Osteocyte (in vitro differentiated cells): ENCODE measurements around the gene NTN3. TPM values are rescaled to one million over a fixed set of nuclear protein-coding genes. Genes with fewer than 3 reads are reported as not detected.

ENCODE experiments used
- DNase-seq: peaks from one replicate; pipeline ENCODE4 v3.0.0; 2021; ENCODE audit warnings: mixed read lengths; ENCODE audit not compliant: unreplicated experiment; ENCODE audit errors: extremely low spot score
- H3K27ac Mint-ChIP-seq: one replicate; pipeline ENCODE4 v1.8.0; 2021; ENCODE audit warnings: mild to moderate bottlenecking, mixed read lengths; ENCODE audit not compliant: unreplicated experiment
- H3K27me3 Mint-ChIP-seq: one replicate; pipeline ENCODE4 v1.8.0; 2021; ENCODE audit warnings: mixed read lengths; ENCODE audit not compliant: unreplicated experiment
- H3K36me3 Mint-ChIP-seq: one replicate; pipeline ENCODE4 v1.8.0; 2021; ENCODE audit warnings: mixed read lengths; ENCODE audit not compliant: unreplicated experiment
- H3K4me1 Mint-ChIP-seq: one replicate; pipeline ENCODE4 v1.8.0; 2021; ENCODE audit warnings: mixed read lengths; ENCODE audit not compliant: unreplicated experiment
- H3K4me3 Mint-ChIP-seq: one replicate; pipeline ENCODE4 v1.8.0; 2021; ENCODE audit warnings: mild to moderate bottlenecking, moderate library complexity, mixed read lengths; ENCODE audit not compliant: unreplicated experiment
- H3K9me3 Mint-ChIP-seq: one replicate; pipeline ENCODE4 v1.8.0; 2021; ENCODE audit warnings: mixed read lengths; ENCODE audit not compliant: unreplicated experiment
- CTCF ChIP-seq: fragments of 200-600 bp; sonication (generic); IDR thresholded peaks from 2 replicates; pipeline ENCODE4 v1.5.0; 2021; ENCODE audit warnings: antibody characterized with exemption, mild to moderate bottlenecking, moderate library complexity
- total RNA-seq: library from RNA; stranded (reverse); gene quantifications from 2 replicates; pipeline ENCODE4 v1.2.1, GENCODE V29; 2021

Gene NTN3
- total RNA-seq, 1 donor from 2014 or later, result 1.4 TPM

- no peaks in the 10 kb centered on the region for H3K27me3 Mint-ChIP-seq
- no peak for TF ChIP-seq CTCF
- H3K36me3 Mint-ChIP-seq, result peaks cover 16% of the 10 kb centered on the region
- H3K27ac Mint-ChIP-seq, result no peak overlapping the region
- DNase-seq, result no peak
- H3K4me1 Mint-ChIP-seq, result no peaks in the 10 kb centered on the region
- no peaks in the 10 kb centered on the region for H3K9me3 Mint-ChIP-seq
- no peak overlapping the region for H3K4me3 Mint-ChIP-seq
Observed at GRCh38 chr16:2443555-2443954, 27.5 kb upstream of the NTN3 start.

- Mint-ChIP-seq H3K4me1 (no peaks in the 10 kb centered on the region), H3K9me3 (no peaks in the 10 kb centered on the region), H3K27me3 (no peaks in the 10 kb centered on the region), H3K36me3 (peaks cover 17% of the 10 kb centered on the region), H3K4me3 (no peak overlapping the region), H3K27ac (no peak overlapping the region)
- no peak for TF ChIP-seq CTCF
- DNase-seq, result no peak
Observed at GRCh38 chr16:2447920-2448583, 23.0 kb upstream of the NTN3 start.

- TF ChIP-seq CTCF, result no peak
- no peak for DNase-seq
- Mint-ChIP-seq H3K27ac (no peak overlapping the region), H3K27me3 (no peaks in the 10 kb centered on the region), H3K4me3 (no peak overlapping the region), H3K4me1 (no peaks in the 10 kb centered on the region), H3K36me3 (peaks cover 22% of the 10 kb centered on the region), H3K9me3 (no peaks in the 10 kb centered on the region)
Observed at GRCh38 chr16:2449118-2449517, 22.0 kb upstream of the NTN3 start.

- no peaks in the 10 kb centered on the region for H3K27me3 Mint-ChIP-seq
- H3K4me3 Mint-ChIP-seq, result no peak overlapping the region
- no peak overlapping the region for H3K27ac Mint-ChIP-seq
- H3K36me3 Mint-ChIP-seq, result peaks cover 18% of the 10 kb centered on the region
- no peak for DNase-seq
- no peaks in the 10 kb centered on the region for H3K9me3 Mint-ChIP-seq
- no peak for TF ChIP-seq CTCF
- no peaks in the 10 kb centered on the region for H3K4me1 Mint-ChIP-seq
Observed at GRCh38 chr16:2450535-2450934, 20.6 kb upstream of the NTN3 start.

- H3K27ac Mint-ChIP-seq, result no peak overlapping the region
- no peak overlapping the region for H3K4me3 Mint-ChIP-seq
- no peaks in the 10 kb centered on the region for H3K4me1 Mint-ChIP-seq
- no peaks in the 10 kb centered on the region for H3K9me3 Mint-ChIP-seq
- H3K36me3 Mint-ChIP-seq, result peaks cover 19% of the 10 kb centered on the region
- DNase-seq, result no peak
- H3K27me3 Mint-ChIP-seq, result no peaks in the 10 kb centered on the region
- no peak for TF ChIP-seq CTCF
Observed at GRCh38 chr16:2450975-2451381, 20.1 kb upstream of the NTN3 start.
